ENCODE results near the gene PCDH9. TPM values are rescaled to one million over a fixed set of nuclear protein-coding genes. Genes with fewer than 3 reads are reported as not detected.

The PCDH9 gene
- total RNA-seq, 1 donor from 2014 or later = 6.8 TPM

- no peaks in the 10 kb centered on the region for H3K36me3 ChIP-seq (ENCODE audit: control insufficient read depth in 3 of 3, insufficient read depth in 3 of 3, low read length in 3 of 3)
- H3K4me1 ChIP-seq (ENCODE audit: control insufficient read depth in 3 of 3, insufficient read depth in 3 of 3, low read length in 3 of 3) = no peaks in the 10 kb centered on the region
- no peak overlapping the region for H3K9ac ChIP-seq (ENCODE audit: low read depth in 1 of 3, low read length in 3 of 3)
- no peak overlapping the region for H3K27ac ChIP-seq (ENCODE audit: low read depth, low read length)
- no peaks in the 10 kb centered on the region for H3K27me3 ChIP-seq (ENCODE audit: control insufficient read depth in 3 of 3, insufficient read depth in 3 of 3, low read length in 3 of 3)
- no peak overlapping the region for H3K4me3 ChIP-seq (ENCODE audit: low read length in 3 of 3)
- no peaks in the 10 kb centered on the region for H3K9me3 ChIP-seq (ENCODE audit: control insufficient read depth in 3 of 3, low read length in 3 of 3)
These were observed 693.4 kb downstream of the PCDH9 start for GRCh38 chr13:66536746-66537145.

- Histone ChIP-seq H3K4me1 (ENCODE audit: control insufficient read depth in 3 of 3, insufficient read depth in 3 of 3, low read length in 3 of 3) (no peaks in the 10 kb centered on the region), H3K9ac (ENCODE audit: low read depth in 1 of 3, low read length in 3 of 3) (no peak overlapping the region), H3K9me3 (ENCODE audit: control insufficient read depth in 3 of 3, low read length in 3 of 3) (no peaks in the 10 kb centered on the region), H3K36me3 (ENCODE audit: control insufficient read depth in 3 of 3, insufficient read depth in 3 of 3, low read length in 3 of 3) (no peaks in the 10 kb centered on the region), H3K27me3 (ENCODE audit: control insufficient read depth in 3 of 3, insufficient read depth in 3 of 3, low read length in 3 of 3) (no peaks in the 10 kb centered on the region), H3K4me3 (ENCODE audit: low read length in 3 of 3) (no peak overlapping the region), H3K27ac (ENCODE audit: low read depth, low read length) (no peak overlapping the region)
These were observed 695.6 kb downstream of the PCDH9 start for GRCh38 chr13:66534561-66534960.

GRCh38 chr13:66532845-66533244, 697.3 kb downstream of the PCDH9 start:
- H3K36me3 ChIP-seq (ENCODE audit: control insufficient read depth in 3 of 3, insufficient read depth in 3 of 3, low read length in 3 of 3) = no peaks in the 10 kb centered on the region
- no peak overlapping the region for H3K9ac ChIP-seq (ENCODE audit: low read depth in 1 of 3, low read length in 3 of 3)
- no peaks in the 10 kb centered on the region for H3K4me1 ChIP-seq (ENCODE audit: control insufficient read depth in 3 of 3, insufficient read depth in 3 of 3, low read length in 3 of 3)
- H3K4me3 ChIP-seq (ENCODE audit: low read length in 3 of 3) = no peak overlapping the region
- no peaks in the 10 kb centered on the region for H3K9me3 ChIP-seq (ENCODE audit: control insufficient read depth in 3 of 3, low read length in 3 of 3)
- no peak overlapping the region for H3K27ac ChIP-seq (ENCODE audit: low read depth, low read length)
- no peaks in the 10 kb centered on the region for H3K27me3 ChIP-seq (ENCODE audit: control insufficient read depth in 3 of 3, insufficient read depth in 3 of 3, low read length in 3 of 3)

GRCh38 chr13:66532146-66532545, 698.0 kb downstream of the PCDH9 start:
- Histone ChIP-seq H3K36me3 (ENCODE audit: control insufficient read depth in 3 of 3, insufficient read depth in 3 of 3, low read length in 3 of 3) (no peaks in the 10 kb centered on the region), H3K9me3 (ENCODE audit: control insufficient read depth in 3 of 3, low read length in 3 of 3) (no peaks in the 10 kb centered on the region), H3K4me1 (ENCODE audit: control insufficient read depth in 3 of 3, insufficient read depth in 3 of 3, low read length in 3 of 3) (no peaks in the 10 kb centered on the region), H3K9ac (ENCODE audit: low read depth in 1 of 3, low read length in 3 of 3) (no peak overlapping the region), H3K4me3 (ENCODE audit: low read length in 3 of 3) (no peak overlapping the region), H3K27me3 (ENCODE audit: control insufficient read depth in 3 of 3, insufficient read depth in 3 of 3, low read length in 3 of 3) (no peaks in the 10 kb centered on the region), H3K27ac (ENCODE audit: low read depth, low read length) (no peak overlapping the region)

GRCh38 chr13:66530686-66531085, 699.5 kb downstream of the PCDH9 start:
- Histone ChIP-seq H3K36me3 (ENCODE audit: control insufficient read depth in 3 of 3, insufficient read depth in 3 of 3, low read length in 3 of 3) (no peaks in the 10 kb centered on the region), H3K4me3 (ENCODE audit: low read length in 3 of 3) (no peak overlapping the region), H3K4me1 (ENCODE audit: control insufficient read depth in 3 of 3, insufficient read depth in 3 of 3, low read length in 3 of 3) (no peaks in the 10 kb centered on the region), H3K9me3 (ENCODE audit: control insufficient read depth in 3 of 3, low read length in 3 of 3) (no peaks in the 10 kb centered on the region), H3K9ac (ENCODE audit: low read depth in 1 of 3, low read length in 3 of 3) (no peak overlapping the region), H3K27me3 (ENCODE audit: control insufficient read depth in 3 of 3, insufficient read depth in 3 of 3, low read length in 3 of 3) (no peaks in the 10 kb centered on the region), H3K27ac (ENCODE audit: low read depth, low read length) (no peak overlapping the region)

GRCh38 chr13:66530158-66530557, 700.0 kb downstream of the PCDH9 start:
- H3K27ac ChIP-seq (ENCODE audit: low read depth, low read length) = no peak overlapping the region
- H3K9me3 ChIP-seq (ENCODE audit: control insufficient read depth in 3 of 3, low read length in 3 of 3) = no peaks in the 10 kb centered on the region
- H3K4me1 ChIP-seq (ENCODE audit: control insufficient read depth in 3 of 3, insufficient read depth in 3 of 3, low read length in 3 of 3) = no peaks in the 10 kb centered on the region
- H3K4me3 ChIP-seq (ENCODE audit: low read length in 3 of 3) = no peak overlapping the region
- no peak overlapping the region for H3K9ac ChIP-seq (ENCODE audit: low read depth in 1 of 3, low read length in 3 of 3)
- no peaks in the 10 kb centered on the region for H3K36me3 ChIP-seq (ENCODE audit: control insufficient read depth in 3 of 3, insufficient read depth in 3 of 3, low read length in 3 of 3)
- no peaks in the 10 kb centered on the region for H3K27me3 ChIP-seq (ENCODE audit: control insufficient read depth in 3 of 3, insufficient read depth in 3 of 3, low read length in 3 of 3)

- no peak overlapping the region for H3K4me3 ChIP-seq (ENCODE audit: low read length in 3 of 3)
- no peaks in the 10 kb centered on the region for H3K27me3 ChIP-seq (ENCODE audit: control insufficient read depth in 3 of 3, insufficient read depth in 3 of 3, low read length in 3 of 3)
- H3K27ac ChIP-seq (ENCODE audit: low read depth, low read length) = no peak overlapping the region
- no peaks in the 10 kb centered on the region for H3K9me3 ChIP-seq (ENCODE audit: control insufficient read depth in 3 of 3, low read length in 3 of 3)
- no peaks in the 10 kb centered on the region for H3K4me1 ChIP-seq (ENCODE audit: control insufficient read depth in 3 of 3, insufficient read depth in 3 of 3, low read length in 3 of 3)
- no peaks in the 10 kb centered on the region for H3K36me3 ChIP-seq (ENCODE audit: control insufficient read depth in 3 of 3, insufficient read depth in 3 of 3, low read length in 3 of 3)
- no peak overlapping the region for H3K9ac ChIP-seq (ENCODE audit: low read depth in 1 of 3, low read length in 3 of 3)
These were observed 701.1 kb downstream of the PCDH9 start for GRCh38 chr13:66528944-66529576.

GRCh38 chr13:66528180-66528579, 702.0 kb downstream of the PCDH9 start:
- Histone ChIP-seq H3K27ac (ENCODE audit: low read depth, low read length) (no peak overlapping the region), H3K4me1 (ENCODE audit: control insufficient read depth in 3 of 3, insufficient read depth in 3 of 3, low read length in 3 of 3) (no peaks in the 10 kb centered on the region), H3K9ac (ENCODE audit: low read depth in 1 of 3, low read length in 3 of 3) (no peak overlapping the region), H3K9me3 (ENCODE audit: control insufficient read depth in 3 of 3, low read length in 3 of 3) (no peaks in the 10 kb centered on the region), H3K27me3 (ENCODE audit: control insufficient read depth in 3 of 3, insufficient read depth in 3 of 3, low read length in 3 of 3) (no peaks in the 10 kb centered on the region), H3K36me3 (ENCODE audit: control insufficient read depth in 3 of 3, insufficient read depth in 3 of 3, low read length in 3 of 3) (no peaks in the 10 kb centered on the region), H3K4me3 (ENCODE audit: low read length in 3 of 3) (no peak overlapping the region)

GRCh38 chr13:66520511-66521355, 709.4 kb downstream of the PCDH9 start:
- no peaks in the 10 kb centered on the region for H3K36me3 ChIP-seq (ENCODE audit: control insufficient read depth in 3 of 3, insufficient read depth in 3 of 3, low read length in 3 of 3)
- no peaks in the 10 kb centered on the region for H3K27me3 ChIP-seq (ENCODE audit: control insufficient read depth in 3 of 3, insufficient read depth in 3 of 3, low read length in 3 of 3)
- no peak overlapping the region for H3K9ac ChIP-seq (ENCODE audit: low read depth in 1 of 3, low read length in 3 of 3)
- no peaks in the 10 kb centered on the region for H3K4me1 ChIP-seq (ENCODE audit: control insufficient read depth in 3 of 3, insufficient read depth in 3 of 3, low read length in 3 of 3)
- H3K27ac ChIP-seq (ENCODE audit: low read depth, low read length) = no peak overlapping the region
- no peaks in the 10 kb centered on the region for H3K9me3 ChIP-seq (ENCODE audit: control insufficient read depth in 3 of 3, low read length in 3 of 3)
- no peak overlapping the region for H3K4me3 ChIP-seq (ENCODE audit: low read length in 3 of 3)

GRCh38 chr13:66519259-66519658, 710.9 kb downstream of the PCDH9 start:
- Histone ChIP-seq H3K4me1 (ENCODE audit: control insufficient read depth in 3 of 3, insufficient read depth in 3 of 3, low read length in 3 of 3) (no peaks in the 10 kb centered on the region), H3K27me3 (ENCODE audit: control insufficient read depth in 3 of 3, insufficient read depth in 3 of 3, low read length in 3 of 3) (no peaks in the 10 kb centered on the region), H3K4me3 (ENCODE audit: low read length in 3 of 3) (no peak overlapping the region), H3K27ac (ENCODE audit: low read depth, low read length) (no peak overlapping the region), H3K36me3 (ENCODE audit: control insufficient read depth in 3 of 3, insufficient read depth in 3 of 3, low read length in 3 of 3) (no peaks in the 10 kb centered on the region), H3K9ac (ENCODE audit: low read depth in 1 of 3, low read length in 3 of 3) (no peak overlapping the region), H3K9me3 (ENCODE audit: control insufficient read depth in 3 of 3, low read length in 3 of 3) (no peaks in the 10 kb centered on the region)
